Mesenchymal stem cell (in vitro differentiated cells and primary cell): Measurements from ENCODE around the gene ZBTB16.

ENCODE experiments used
- DNase-seq: peaks from one replicate; pipeline ENCODE4 v3.0.0-alpha.2; 2013
- H2AFZ ChIP-seq: one replicate; pipeline ENCODE4 v1.6.1; 2013; ENCODE audit warnings: low read depth, mild to moderate bottlenecking, control low read depth, inconsistent platforms, low read length, moderate library complexity
- H2AK5ac ChIP-seq: 2 replicates; pipeline ENCODE4 v1.6.1; 2013; ENCODE audit warnings: low read length, moderate library complexity, mild to moderate bottlenecking, inconsistent platforms; ENCODE audit not compliant: severe bottlenecking
- H2BK120ac ChIP-seq: one replicate; pipeline ENCODE4 v1.6.1; 2013; ENCODE audit warnings: low read depth, mild to moderate bottlenecking, inconsistent platforms, low read length, moderate library complexity
- H2BK12ac ChIP-seq, 2 experiments: one replicate each; pipeline ENCODE4 v1.6.1; 2013; ENCODE audit warnings: inconsistent platforms in 2 of 2, low read length in 2 of 2, mild to moderate bottlenecking in 2 of 2, moderate library complexity in 2 of 2, control low read depth in 1 of 2
- H2BK15ac ChIP-seq: one replicate; pipeline ENCODE4 v1.6.1; 2013; ENCODE audit warnings: mild to moderate bottlenecking, low read depth, inconsistent platforms; ENCODE audit not compliant: poor library complexity, severe bottlenecking
- H2BK5ac ChIP-seq: 2 replicates; pipeline ENCODE4 v1.6.1; 2013; ENCODE audit warnings: low read depth, mild to moderate bottlenecking, low read length, control low read depth, inconsistent platforms; ENCODE audit not compliant: poor library complexity, severe bottlenecking
- H3K14ac ChIP-seq, 2 experiments: one replicate each; pipeline ENCODE4 v1.6.1; 2013; ENCODE audit warnings: inconsistent platforms in 2 of 2, low read length in 2 of 2, control low read depth in 1 of 2, mild to moderate bottlenecking in 1 of 2, moderate library complexity in 1 of 2
- H3K18ac ChIP-seq, 2 experiments: one replicate each; pipeline ENCODE4 v1.6.1; 2013; ENCODE audit warnings: inconsistent platforms in 2 of 2, low read length in 2 of 2, control low read depth in 1 of 2, low read depth in 1 of 2, mild to moderate bottlenecking in 1 of 2
- H3K23ac ChIP-seq, 2 experiments: one replicate each; pipeline ENCODE4 v1.6.1; 2013; ENCODE audit warnings: inconsistent platforms in 2 of 2, low read length in 2 of 2, mild to moderate bottlenecking in 2 of 2, moderate library complexity in 2 of 2, control low read depth in 1 of 2
- H3K27ac ChIP-seq: 2 replicates; pipeline ENCODE4 v1.5.1; 2013; ENCODE audit warnings: mild to moderate bottlenecking, moderate library complexity, low read length, control low read depth, inconsistent platforms; ENCODE audit not compliant: poor library complexity, severe bottlenecking
- H3K27me3 ChIP-seq, 2 experiments: 2 replicates each; pipeline versions ENCODE4 v1.6.1 to v1.7.0; 2013; ENCODE audit warnings: low read length in 2 of 2, mild to moderate bottlenecking in 2 of 2, moderate library complexity in 2 of 2, control low read depth in 1 of 2, inconsistent platforms in 1 of 2; ENCODE audit not compliant: control insufficient read depth in 1 of 2, insufficient read depth in 1 of 2
- H3K36me3 ChIP-seq, 2 experiments: 2 replicates each; pipeline versions ENCODE4 v1.6.1 to v1.7.0; 2013; ENCODE audit warnings: low read length in 2 of 2, control low read depth in 1 of 2, inconsistent platforms in 1 of 2, low read depth in 1 of 2, mild to moderate bottlenecking in 1 of 2; ENCODE audit not compliant: insufficient read depth in 2 of 2, control insufficient read depth in 1 of 2
- H3K4ac ChIP-seq, 2 experiments: one replicate each; pipeline ENCODE4 v1.6.1; 2013; ENCODE audit warnings: inconsistent platforms in 2 of 2, low read length in 2 of 2, mild to moderate bottlenecking in 2 of 2, moderate library complexity in 2 of 2, control low read depth in 1 of 2, low read depth in 1 of 2
- H3K4me1 ChIP-seq: 2 replicates; pipeline ENCODE4 v1.6.1; 2013; ENCODE audit warnings: low read depth, low read length, control low read depth; ENCODE audit not compliant: control insufficient read depth, insufficient read depth
- H3K4me2 ChIP-seq: 2 replicates; pipeline ENCODE4 v1.6.1; 2013; ENCODE audit warnings: low read length, mild to moderate bottlenecking, inconsistent platforms; ENCODE audit not compliant: poor library complexity, severe bottlenecking
- H3K4me3 ChIP-seq, 2 experiments: 2 replicates each; pipeline versions ENCODE4 v1.5.1 to v1.7.0; 2013; ENCODE audit warnings: low read length in 2 of 2, mild to moderate bottlenecking in 2 of 2, control low read depth in 1 of 2, low read depth in 1 of 2; ENCODE audit not compliant: insufficient read depth in 1 of 2
- H3K79me1 ChIP-seq: replicated peaks from 2 replicates; pipeline ENCODE4 v1.6.1; 2013; ENCODE audit warnings: mild to moderate bottlenecking, control low read depth, low read length, inconsistent platforms; ENCODE audit not compliant: poor library complexity, severe bottlenecking
- H3K9ac ChIP-seq: 2 replicates; pipeline ENCODE4 v1.7.0; 2013; ENCODE audit warnings: mild to moderate bottlenecking, low read length, moderate library complexity
- H3K9me3 ChIP-seq: 2 replicates; pipeline ENCODE4 v1.7.0; 2013; ENCODE audit warnings: mild to moderate bottlenecking, low read length; ENCODE audit not compliant: control insufficient read depth
- H4K8ac ChIP-seq: one replicate; pipeline ENCODE4 v1.6.1; 2013; ENCODE audit warnings: inconsistent platforms, mild to moderate bottlenecking, low read length, moderate library complexity
- H4K91ac ChIP-seq: one replicate; pipeline ENCODE4 v1.6.1; 2013; ENCODE audit warnings: mild to moderate bottlenecking, low read length, inconsistent platforms
- WGBS: methylation state at CpG from one replicate; pipeline ENCODE4 v1.1.7; 2013; ENCODE audit warnings: mixed read lengths; 5-methylcytosine and 5-hydroxymethylcytosine counted together

ZBTB16 gene

DNA sequence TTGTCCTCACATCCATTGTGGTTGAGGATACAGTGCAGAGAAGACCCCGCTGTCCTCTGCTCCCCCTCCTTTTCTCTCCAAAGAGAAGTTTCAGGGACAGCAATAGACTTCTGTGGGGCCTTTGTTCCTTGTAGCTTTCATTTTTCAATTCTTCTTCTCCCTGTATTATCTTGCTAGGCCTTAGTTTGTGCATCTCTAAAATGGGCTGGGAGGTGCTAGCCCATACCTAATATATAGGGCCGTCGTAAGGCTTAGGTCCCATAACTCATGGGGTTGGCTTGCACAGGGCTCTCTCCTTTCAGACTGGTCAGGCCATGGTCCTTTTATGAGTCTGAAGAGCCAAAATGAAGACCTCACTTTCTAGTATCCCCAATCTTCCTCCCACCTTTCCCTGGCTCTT is 33.0 kb downstream of the ZBTB16 start:
- Histone ChIP-seq H2BK120ac (no peak overlapping the region), H3K36me3 (no peaks in the 10 kb centered on the region), H3K14ac (no peak overlapping the region), H2BK15ac (peak overlapping the region; percentile 93), H3K27me3 (peaks cover 25 to 34% of the 10 kb centered on the region in 2 experiments), H3K9me3 (no peaks in the 10 kb centered on the region), H2AK5ac (no peak overlapping the region), H3K23ac (no peak overlapping the region), H3K27ac (no peak overlapping the region), H2AFZ (no peak overlapping the region), H3K4me2 (no peak overlapping the region), H3K18ac (peak overlapping the region; percentile 94 to 96), H4K8ac (peak overlapping the region; percentile 99), H3K4me1 (no peaks in the 10 kb centered on the region), H4K91ac (no peak overlapping the region), H3K4ac (no peak overlapping the region), H3K9ac (no peak overlapping the region), H3K79me1 (no peaks in the 10 kb centered on the region), H2BK12ac (peak overlapping the region; percentile 74 to 81), H2BK5ac (no peak overlapping the region), H3K4me3 (no peak overlapping the region)
- DNase-seq, result no peak
- WGBS, result 92% methylated on average over 3 of the region's 3 CpGs

DNA sequence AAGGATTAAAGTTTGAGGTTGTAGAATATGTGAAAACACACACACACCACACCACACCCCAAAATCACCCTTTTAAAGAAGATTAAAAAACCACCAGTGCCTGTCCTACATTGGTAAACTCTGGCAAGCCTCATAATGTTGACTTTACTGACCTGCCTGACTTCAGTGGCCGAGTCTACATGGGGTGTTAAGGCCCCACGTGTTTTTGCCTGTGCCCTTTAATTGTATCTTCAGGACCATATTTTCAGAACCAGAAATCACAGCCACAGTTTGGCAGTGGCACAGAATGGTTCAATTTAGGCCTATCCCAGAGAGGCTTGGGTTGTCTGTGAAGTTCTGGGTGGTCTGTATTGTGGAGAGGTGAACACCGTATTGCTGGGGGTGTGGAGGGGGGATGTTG is 33.4 kb downstream of the ZBTB16 start:
- no peaks in the 10 kb centered on the region for H3K36me3 ChIP-seq
- WGBS, result 90% methylated on average over 3 of the region's 3 CpGs
- no peak overlapping the region for H3K4me2 ChIP-seq
- peak overlapping the region; percentile 66 for H2BK120ac ChIP-seq
- no peak overlapping the region for H2BK12ac ChIP-seq
- no peak overlapping the region for H4K91ac ChIP-seq
- H3K18ac ChIP-seq, result peak overlapping the region in 1 of 2 experiments; percentile 3
- H3K14ac ChIP-seq, result no peak overlapping the region
- no peak overlapping the region for H2BK5ac ChIP-seq
- H3K79me1 ChIP-seq, result no peaks in the 10 kb centered on the region
- no peak for DNase-seq
- H3K4me3 ChIP-seq, result no peak overlapping the region
- H3K4me1 ChIP-seq, result no peaks in the 10 kb centered on the region
- H2AFZ ChIP-seq, result no peak overlapping the region
- no peak overlapping the region for H2BK15ac ChIP-seq
- H3K4ac ChIP-seq, result no peak overlapping the region
- H3K27me3 ChIP-seq, result peaks cover 25 to 29% of the 10 kb centered on the region in 2 experiments
- no peak overlapping the region for H3K27ac ChIP-seq
- H4K8ac ChIP-seq, result no peak overlapping the region
- H2AK5ac ChIP-seq, result no peak overlapping the region
- H3K9me3 ChIP-seq, result no peaks in the 10 kb centered on the region
- no peak overlapping the region for H3K23ac ChIP-seq
- no peak overlapping the region for H3K9ac ChIP-seq

DNA sequence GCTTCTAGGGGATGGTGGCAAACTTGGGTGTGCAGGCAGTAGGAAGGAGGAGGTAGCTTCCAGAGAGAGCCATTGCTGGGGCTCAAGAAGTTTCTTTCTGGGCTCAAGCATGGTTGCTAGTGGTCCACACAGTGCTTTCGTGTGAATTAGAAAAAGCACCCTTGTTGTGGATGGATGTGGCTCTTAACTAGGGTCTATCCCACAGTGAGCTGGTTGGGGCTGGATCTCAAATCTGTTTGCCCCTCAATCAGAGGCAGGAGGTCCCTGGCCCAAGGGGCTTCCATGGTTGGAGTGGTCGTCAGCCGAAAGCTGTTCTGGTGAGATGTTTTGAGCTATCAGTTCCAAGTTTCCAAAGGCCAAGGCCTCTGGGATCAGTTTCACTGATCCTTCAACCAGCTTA is 35.0 kb downstream of the ZBTB16 start:
- Histone ChIP-seq H2AK5ac (no peak overlapping the region), H2BK15ac (no peak overlapping the region), H4K8ac (no peak overlapping the region), H3K23ac (no peak overlapping the region), H2BK12ac (no peak overlapping the region), H3K9ac (no peak overlapping the region), H2AFZ (no peak overlapping the region), H3K36me3 (no peaks in the 10 kb centered on the region), H3K18ac (no peak overlapping the region), H3K4me1 (no peaks in the 10 kb centered on the region), H2BK5ac (no peak overlapping the region), H4K91ac (no peak overlapping the region), H3K4me3 (no peak overlapping the region), H3K14ac (no peak overlapping the region), H3K9me3 (no peaks in the 10 kb centered on the region), H3K27ac (no peak overlapping the region), H3K4ac (no peak overlapping the region), H3K79me1 (no peaks in the 10 kb centered on the region), H3K27me3 (peaks cover 20 to 27% of the 10 kb centered on the region in 2 experiments), H3K4me2 (no peak overlapping the region), H2BK120ac (no peak overlapping the region)
- 92% methylated on average over 3 of the region's 3 CpGs for WGBS
- no peak for DNase-seq

DNA sequence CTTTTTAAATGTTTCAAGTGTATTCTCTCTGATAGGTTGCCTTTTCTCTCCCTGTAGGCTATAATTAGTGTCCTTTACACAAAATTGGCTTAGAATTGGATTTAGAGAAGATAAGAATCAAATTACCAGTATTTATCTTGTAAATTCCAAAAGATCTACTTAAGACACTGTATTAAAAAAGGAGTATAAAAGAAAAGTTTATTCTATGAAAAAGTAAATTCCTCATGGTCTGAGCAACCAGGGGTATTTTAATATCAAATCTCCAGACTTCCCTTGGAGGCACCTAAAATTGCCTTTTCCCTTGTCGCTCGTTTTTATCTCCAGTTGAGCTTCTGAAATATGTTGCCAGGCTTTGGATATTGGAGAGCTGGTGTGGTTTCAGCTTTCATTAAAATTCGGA is 36.4 kb downstream of the ZBTB16 start:
- Histone ChIP-seq H2BK15ac (no peak overlapping the region), H3K4me3 (no peak overlapping the region), H4K91ac (no peak overlapping the region)

More for the DNA sequence above, 36.4 kb downstream of the ZBTB16 start:
- H3K9me3 ChIP-seq, result no peaks in the 10 kb centered on the region
- H2AK5ac ChIP-seq, result no peak overlapping the region
- no peak overlapping the region for H2AFZ ChIP-seq
- H3K14ac ChIP-seq, result no peak overlapping the region
- no peak overlapping the region for H3K18ac ChIP-seq
- no peaks in the 10 kb centered on the region for H3K4me1 ChIP-seq
- no peak overlapping the region for H3K27ac ChIP-seq
- WGBS, result 81% methylated on average over 2 of the region's 3 CpGs
- H2BK120ac ChIP-seq, result no peak overlapping the region
- no peaks in the 10 kb centered on the region for H3K36me3 ChIP-seq
- no peaks in the 10 kb centered on the region for H3K79me1 ChIP-seq
- H3K27me3 ChIP-seq, result peaks cover 21 to 29% of the 10 kb centered on the region in 2 experiments
- H3K9ac ChIP-seq, result no peak overlapping the region
- H2BK12ac ChIP-seq, result no peak overlapping the region
- no peak overlapping the region for H3K4me2 ChIP-seq
- H3K4ac ChIP-seq, result no peak overlapping the region
- no peak overlapping the region for H2BK5ac ChIP-seq
- H4K8ac ChIP-seq, result no peak overlapping the region
- H3K23ac ChIP-seq, result no peak overlapping the region
- DNase-seq, result no peak
